ENCODE measurements around the gene HECTD2.
"Not testable (repeated sequence)": the region's sequence is repeated elsewhere in the genome, so short reads cannot be mapped to it uniquely, and the experiment has no call there.

Gene HECTD2

DNA sequence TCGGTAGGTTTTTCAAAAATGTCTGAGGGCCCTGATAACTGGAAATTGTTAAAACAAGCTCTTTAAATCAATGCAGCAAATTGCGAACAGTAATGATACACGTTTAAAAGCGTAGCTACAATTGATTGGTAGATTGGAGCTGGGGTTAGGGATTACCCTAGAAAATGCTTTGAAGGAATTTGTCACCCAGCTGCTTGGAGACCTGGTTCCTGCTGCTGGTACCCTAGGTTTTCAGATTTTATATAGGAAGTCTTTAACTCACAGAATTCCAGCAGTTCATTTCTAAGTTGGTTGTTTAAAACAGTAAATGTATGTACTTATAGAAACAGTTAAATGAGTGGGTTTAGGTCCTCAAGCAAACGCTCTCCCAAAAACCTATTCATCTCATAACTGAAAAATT is 1.5 kb downstream of the HECTD2 start:
- DNase-seq (ENCODE audit: low read depth in 1 of 2, low spot score in 1 of 2): no peak

DNA sequence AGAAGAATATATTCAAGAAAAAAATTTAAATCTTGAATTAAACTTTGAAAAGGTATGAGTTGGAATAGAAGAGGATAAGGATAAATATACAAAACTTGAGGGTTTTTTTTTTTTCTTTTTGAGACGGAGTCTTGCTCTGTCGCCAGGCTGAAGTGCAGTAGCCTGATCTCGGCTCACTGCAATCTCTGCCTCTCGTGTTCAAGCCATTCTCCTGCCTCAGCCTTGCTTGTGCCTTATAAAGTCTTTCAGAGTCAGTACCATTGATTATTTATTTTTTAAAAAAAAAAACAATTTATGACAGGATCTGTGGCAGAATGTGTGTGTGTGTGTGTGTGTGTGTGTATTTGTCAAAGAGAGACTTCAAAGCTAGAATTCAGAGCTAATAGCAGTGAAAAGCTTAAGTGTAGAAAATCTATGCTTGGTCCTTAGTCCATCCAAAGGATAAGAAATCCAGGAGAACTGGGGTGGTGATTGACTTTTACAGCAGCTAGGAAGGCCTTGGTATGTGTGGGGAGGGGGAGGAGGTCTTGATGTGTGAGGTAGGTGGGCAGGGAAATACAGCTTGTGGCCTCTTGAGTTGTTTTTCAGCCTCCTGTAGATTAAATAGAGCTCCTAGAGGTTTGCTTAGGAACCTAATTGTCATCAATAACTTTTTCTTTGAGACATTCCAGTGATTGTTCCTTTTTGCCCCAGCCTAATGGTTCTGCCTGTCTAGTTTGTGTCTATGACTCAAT is 2.4 kb downstream of the HECTD2 start:
- no peak for DNase-seq (ENCODE audit: low read depth in 1 of 2, low spot score in 1 of 2)

DNA sequence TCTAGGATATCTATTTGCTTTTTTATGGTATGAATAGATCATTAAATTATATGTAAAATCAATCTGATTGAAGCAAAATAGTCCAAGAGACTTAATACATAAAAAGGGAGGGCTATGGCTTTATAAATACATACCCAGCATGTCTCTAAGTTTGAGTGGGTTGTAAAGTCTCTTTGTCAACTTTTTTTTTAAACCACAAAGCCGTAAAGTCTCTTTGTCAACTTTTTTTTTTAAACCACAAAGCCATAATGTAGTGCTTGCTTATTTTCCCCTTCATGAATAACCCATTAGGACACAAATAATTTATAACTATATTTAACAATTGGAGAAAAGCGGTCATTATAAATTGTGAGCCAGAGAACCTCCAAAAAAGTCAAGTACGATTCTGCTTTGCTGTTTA is 5.7 kb downstream of the HECTD2 start:
- no peak for DNase-seq (ENCODE audit: low read depth in 1 of 2, low spot score in 1 of 2)

DNA sequence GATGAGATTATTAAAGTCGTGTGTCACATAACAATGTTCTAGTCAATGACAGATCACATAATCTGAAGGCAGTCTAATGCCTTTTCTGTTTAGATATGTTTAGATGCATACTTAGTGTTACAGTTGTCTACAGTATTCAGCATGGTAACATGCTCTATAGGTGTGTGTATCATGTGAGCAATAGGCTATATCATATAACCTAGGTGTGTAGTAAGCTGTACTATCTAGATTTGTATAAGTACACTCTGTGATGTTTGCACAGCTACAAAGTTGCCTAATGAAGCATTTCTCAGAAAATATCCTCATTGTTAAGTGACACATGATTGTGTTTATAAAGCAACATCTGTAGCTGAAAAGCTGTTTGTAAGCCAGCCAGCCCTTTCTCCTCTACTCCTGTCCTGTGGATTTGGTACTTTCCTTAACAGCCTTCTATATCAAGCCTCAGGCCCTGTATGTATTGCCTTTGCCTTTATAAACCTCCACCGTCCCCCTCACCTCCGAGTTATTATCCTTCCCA is 6.3 kb downstream of the HECTD2 start:
- DNase-seq (ENCODE audit: low read depth in 1 of 2, low spot score in 1 of 2): no peak

DNA sequence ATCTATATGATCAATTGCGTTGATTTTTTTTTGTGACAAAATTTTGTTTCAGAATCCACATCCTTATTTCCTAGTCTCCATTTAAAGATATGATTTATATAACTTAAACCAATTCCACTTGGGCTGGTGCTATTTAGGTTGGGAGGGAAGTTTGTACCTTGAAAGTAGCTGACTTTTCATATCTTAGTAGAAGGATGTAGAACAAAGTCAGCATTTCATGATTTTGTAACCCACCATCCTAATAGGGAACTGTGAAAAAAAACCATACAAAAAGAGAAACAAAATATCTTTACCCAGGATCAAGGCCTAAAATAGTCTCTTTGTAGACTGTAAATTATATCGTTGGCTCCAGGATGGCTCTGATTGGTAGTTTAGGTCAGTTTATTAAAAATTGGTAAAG is 8.3 kb downstream of the HECTD2 start:
- no peak for DNase-seq (ENCODE audit: low read depth in 1 of 2, low spot score in 1 of 2)

DNA sequence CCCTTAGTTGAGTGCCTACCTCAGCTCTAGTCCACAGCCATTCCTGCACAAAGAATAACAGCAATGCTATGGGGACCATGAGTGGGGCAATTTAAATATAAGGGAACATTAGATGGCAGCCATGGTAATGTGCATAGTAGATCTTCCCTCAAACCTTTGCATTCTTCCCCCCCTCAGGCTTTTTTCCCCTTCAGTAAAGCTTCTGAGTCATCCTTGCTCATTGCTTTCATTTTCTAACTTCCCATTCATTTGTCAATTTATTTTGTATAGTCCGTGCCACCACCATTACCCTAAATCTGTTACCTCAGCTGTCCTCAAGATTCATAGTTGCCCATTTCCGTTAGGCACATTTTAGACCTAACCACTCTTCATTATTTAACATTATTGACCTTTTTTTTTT is 10.7 kb downstream of the HECTD2 start:
- DNase-seq (ENCODE audit: low read depth in 1 of 2, low spot score in 1 of 2): no peak

DNA sequence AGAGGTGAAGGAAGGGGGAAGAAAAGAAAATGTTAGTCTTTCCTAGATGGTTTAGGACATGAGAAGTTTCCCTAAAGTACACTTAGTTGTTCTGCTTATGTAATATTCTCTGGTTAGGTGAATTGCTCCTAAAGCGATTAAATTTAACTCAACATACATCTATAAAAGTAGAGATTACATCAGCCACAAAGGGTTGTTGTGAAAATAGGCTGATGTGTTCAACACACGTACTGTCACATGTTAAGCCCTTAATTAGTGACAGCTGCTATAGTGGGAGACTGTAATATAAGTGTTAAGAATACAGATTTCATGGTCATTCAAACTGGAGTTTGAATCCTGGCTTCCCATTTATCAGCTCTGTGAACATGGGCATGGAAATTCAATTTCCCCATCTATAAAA is 12.8 kb downstream of the HECTD2 start:
- no peak for DNase-seq (ENCODE audit: low read depth in 1 of 2, low spot score in 1 of 2)

DNA sequence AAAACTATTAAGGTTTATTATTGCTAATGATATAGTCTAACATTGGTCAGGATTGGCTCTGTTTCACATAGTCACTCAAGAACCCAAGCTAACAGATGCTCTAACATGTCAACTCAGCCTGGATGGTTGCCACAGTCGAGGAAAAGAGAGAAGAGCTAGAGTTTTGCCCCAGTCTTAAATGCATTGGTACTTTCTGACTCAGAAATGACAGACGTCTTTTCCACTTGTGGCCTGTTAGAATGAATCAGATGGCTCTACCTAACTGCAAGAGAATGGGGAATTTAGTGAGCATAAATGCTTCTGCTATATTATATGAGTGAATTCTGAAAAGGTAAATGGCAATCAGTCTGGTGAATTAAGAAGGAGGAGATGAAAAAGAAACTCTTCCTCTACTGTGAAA is 13.9 kb downstream of the HECTD2 start:
- DNase-seq (ENCODE audit: low read depth in 1 of 2, low spot score in 1 of 2): no peak

DNA sequence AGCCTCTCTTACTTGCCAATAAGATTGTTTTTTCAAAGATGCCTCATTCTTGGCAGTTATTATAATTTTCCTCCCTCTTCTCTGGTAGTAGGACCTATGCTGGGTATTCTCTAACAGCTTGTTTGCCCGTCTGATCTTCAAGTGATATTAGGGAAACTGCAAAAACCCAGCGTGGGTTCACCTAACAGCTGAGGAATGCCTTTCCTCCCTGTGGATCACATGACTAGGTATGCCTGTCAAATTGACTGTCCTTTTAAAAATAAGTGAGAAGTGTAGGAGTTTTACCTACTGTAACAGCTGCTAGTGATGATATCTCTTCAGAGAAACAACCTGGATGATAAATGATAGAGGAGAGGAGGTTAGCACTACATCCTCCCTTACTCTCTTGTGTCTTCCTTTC is 22.0 kb downstream of the HECTD2 start:
- no peak for DNase-seq (ENCODE audit: low read depth in 1 of 2, low spot score in 1 of 2)

DNA sequence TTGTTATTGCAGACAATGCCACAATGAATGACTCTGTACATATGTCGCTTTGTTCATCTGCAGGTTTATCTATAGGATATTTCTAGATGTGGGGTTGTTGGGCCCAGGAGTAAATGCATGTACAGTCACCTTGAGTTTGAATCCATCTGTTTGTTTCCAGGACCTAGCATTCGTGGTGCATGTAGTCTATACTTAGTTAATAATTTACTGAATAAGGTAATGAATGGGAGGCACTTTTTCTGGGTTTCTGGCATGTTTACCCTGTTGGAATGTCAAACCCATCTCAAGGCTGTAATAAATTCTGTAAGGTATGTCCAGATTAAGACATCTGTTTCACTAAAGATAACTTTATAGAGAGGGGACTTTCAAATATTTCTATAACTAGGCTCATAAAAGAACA is 23.5 kb downstream of the HECTD2 start:
- DNase-seq (ENCODE audit: low read depth in 1 of 2, low spot score in 1 of 2): no peak

DNA sequence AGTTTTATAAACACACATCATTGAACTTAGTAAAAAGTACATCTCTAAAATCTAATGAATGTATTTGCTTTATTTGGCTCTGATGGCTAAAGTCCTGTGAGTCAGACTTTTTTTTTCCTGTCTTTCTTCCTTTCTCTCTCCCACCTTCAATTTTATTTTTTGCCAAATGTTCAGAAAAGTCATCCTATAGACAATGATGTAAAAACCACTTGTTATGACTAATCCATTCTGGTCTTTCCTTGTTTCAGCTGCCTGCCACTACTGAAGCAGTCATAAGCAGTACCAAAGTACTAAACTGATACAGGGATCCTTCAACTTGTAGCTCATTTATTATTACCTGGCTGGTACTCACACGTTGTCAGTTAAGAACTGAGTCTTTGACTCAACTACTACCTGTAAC is 23.9 kb downstream of the HECTD2 start:
- no peak for DNase-seq (ENCODE audit: low read depth in 1 of 2, low spot score in 1 of 2)

DNA sequence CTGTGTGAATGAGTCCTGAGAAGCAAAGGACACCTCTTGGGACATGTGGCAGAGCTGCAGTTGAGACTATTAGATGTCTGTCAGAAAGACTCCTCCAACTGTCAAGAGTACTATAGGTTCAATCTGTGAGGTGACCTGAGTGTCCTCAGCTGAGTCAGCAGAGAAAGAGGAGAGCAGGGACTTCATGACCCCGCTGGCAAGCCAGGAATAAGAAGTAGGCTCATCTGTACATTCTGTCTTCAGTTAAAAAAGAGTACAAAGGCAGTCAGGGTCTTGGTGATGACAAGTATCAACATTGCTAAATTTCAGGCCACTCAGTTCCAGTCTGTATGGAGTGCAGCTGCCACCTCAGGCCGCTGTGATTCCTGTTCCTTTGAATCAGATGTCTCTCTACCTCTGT is 25.1 kb downstream of the HECTD2 start:
- DNase-seq (ENCODE audit: low read depth in 1 of 2, low spot score in 1 of 2): no peak

DNA sequence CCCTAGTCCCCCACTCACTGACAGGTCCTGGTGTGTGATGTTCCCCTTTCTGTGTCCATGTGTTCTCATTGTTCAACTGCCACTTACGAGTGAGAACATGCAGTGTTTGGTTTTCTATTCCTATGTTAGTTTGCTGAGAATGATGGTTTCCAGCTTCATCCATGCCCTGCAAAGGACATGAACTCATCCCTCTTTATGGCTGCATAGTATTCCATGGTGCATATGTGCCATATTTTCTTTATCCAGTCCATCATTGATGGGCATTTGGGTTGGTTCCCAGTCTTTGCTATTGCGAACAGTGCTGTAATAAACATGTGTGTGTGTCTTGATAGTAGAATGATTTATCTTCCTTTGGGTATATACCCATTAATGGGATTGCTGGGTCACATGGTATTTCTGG is 28.1 kb downstream of the HECTD2 start:
- DNase-seq (ENCODE audit: low read depth in 1 of 2, low spot score in 1 of 2): not testable (repeated sequence)

DNA sequence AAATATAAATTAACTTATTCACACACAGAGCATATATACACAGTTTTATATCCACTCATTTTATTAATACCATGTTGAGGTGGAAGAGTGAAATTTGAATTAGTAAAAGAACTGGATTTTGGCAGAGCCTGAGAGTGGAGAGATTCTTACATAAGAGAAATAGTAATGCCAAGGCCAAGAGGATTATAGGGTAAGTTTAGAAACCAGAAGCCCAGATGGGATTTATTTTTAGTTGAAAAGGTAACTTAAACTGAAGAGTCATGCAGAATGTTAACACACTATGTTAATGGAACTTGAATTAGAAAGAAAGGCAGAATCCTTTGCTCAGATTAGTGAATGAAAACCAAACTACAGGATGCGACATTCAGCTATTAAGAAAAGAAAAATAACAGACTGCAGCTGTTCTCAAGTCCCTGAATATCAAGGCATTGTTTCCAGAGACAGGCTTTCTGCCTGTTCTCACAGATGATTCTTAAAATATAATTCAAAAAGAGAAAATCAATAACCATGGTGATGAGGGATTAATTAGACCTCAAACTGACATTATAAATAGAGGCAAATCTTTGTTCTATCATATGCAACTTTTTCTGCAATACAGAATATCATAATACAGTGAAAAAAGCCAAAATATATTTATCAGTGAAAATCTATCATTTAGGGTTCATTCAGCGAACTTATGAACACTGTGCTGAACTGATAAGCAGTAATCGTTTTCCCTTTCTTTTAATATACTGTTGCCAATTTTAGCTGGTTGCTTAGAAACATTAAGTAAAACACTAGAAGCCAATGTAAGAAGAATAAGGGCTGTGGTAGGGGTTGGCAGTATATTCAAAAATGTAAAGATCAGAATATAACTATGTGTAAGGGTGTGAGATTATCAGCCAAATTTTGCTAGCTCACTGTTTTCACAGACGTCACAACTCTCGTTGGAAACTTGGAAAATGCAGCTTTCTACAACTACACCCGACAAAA is 34.4 kb downstream of the HECTD2 start:
- DNase-seq (ENCODE audit: low read depth in 1 of 2, low spot score in 1 of 2): no peak

DNA sequence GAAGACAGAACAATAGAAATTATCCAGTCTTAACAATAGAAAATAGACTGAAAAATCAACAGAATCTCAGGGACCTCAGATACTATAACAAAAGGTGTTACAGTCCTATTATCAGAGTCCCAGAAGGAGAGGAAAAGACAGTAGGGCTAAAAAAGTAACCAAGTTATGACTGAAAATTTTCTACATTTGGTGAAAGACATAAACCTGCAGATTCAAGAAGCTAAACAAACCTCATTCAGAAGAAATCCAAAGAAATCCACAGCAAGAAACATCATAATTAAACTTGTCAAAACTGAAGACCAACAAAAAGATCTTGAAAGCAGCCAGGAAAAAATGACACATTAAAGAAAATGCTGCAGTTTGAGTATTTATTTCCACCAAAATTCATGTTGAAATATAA is 41.9 kb downstream of the HECTD2 start:
- DNase-seq (ENCODE audit: low read depth in 1 of 2, low spot score in 1 of 2): no peak

DNA sequence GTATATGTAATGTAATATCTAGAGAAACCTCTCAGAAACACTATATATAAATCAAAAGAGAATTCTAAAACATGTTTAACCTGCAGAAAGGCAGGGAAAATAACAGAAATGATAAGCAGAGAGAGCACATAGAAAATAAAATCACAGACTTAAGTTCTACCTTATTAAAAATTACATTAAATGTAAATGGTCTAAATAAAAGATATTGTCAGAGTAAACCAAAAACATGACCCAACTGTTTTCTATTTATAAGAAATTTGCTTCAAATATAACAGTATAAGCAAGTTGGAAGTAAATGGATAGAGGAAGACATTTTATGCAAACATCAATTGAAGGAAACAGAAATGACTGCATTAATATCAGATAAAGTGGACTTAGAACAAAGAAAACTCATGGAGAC is 43.4 kb downstream of the HECTD2 start:
- DNase-seq (ENCODE audit: low read depth in 1 of 2, low spot score in 1 of 2): no peak

DNA sequence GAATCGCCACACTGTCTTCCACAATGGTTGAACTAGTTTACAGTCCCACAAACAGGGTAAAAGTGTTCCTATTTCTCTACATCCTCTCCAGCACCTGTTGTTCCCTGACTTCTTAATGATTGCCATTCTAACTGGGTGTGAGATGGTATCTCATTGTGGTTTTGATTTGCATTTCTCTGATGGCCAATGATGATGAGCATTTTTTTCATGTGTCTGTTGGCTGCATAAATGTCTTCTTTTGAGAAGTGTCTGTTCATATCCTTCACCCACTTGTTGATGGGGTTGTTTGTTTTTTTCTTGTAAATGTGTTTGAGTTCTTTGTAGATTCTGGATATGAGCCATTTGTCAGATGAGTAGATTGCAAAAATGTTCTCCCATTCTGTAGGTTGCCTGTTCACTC is 45.0 kb downstream of the HECTD2 start:
- DNase-seq (ENCODE audit: low read depth in 1 of 2, low spot score in 1 of 2): not testable (repeated sequence)

DNA sequence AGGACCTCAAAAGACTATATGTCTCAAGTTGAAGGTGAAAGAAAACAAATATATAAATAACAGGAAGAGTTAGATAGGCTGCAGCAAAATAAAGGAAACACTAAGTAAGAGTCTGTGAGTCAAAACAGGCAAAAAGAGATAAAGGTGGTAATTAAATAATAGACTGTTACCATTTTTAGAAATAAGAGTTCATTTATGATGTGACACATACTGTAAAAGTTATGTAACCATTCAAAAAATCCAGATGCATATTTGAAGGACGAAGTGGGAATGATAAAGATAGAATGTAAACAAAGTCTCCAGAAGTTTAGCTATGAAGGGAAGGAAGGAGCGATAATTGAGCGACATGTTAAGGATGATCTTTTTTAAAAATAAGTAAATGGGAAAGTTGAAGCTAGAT is 50.5 kb downstream of the HECTD2 start:
- no peak for DNase-seq (ENCODE audit: low read depth in 1 of 2, low spot score in 1 of 2)

DNA sequence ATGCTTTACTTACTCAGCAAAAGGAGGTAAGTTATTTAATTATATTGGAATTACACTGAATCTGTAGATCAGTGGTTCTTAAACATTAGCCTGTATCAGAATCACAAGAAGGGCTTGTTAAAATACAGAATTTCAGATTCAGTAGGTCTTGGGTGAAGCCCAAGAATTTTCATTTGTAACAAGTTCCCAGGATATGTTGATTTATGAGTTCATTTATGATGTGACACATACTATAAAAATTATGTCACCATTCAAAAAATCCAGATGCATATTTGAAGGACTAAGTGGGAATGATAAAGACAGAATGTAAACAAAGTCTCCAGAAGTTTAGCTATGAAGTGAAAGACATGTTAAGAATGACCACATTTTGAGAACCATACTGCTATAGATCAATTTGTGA is 52.3 kb downstream of the HECTD2 start:
- no peak for DNase-seq (ENCODE audit: low read depth in 1 of 2, low spot score in 1 of 2)

DNA sequence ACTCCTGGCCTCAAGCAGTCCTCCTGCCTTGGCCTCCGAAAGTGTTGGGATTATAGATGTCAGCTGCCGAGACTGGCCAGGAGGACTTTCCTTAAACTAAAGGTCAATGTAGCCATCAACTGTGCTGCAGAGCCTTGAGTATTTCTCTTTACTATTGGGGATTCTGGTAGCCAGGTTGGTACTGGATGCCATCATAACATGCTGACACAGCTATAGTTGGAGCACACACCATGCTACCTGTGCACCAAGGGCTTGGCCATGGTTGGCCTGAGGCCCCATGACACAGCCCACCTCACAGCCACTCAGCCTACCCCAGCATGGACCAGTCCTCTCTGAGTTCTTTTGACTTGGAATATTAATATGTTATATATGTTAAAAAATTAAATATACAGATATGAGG is 54.4 kb downstream of the HECTD2 start:
- DNase-seq (ENCODE audit: low read depth in 1 of 2, low spot score in 1 of 2): no peak

DNA sequence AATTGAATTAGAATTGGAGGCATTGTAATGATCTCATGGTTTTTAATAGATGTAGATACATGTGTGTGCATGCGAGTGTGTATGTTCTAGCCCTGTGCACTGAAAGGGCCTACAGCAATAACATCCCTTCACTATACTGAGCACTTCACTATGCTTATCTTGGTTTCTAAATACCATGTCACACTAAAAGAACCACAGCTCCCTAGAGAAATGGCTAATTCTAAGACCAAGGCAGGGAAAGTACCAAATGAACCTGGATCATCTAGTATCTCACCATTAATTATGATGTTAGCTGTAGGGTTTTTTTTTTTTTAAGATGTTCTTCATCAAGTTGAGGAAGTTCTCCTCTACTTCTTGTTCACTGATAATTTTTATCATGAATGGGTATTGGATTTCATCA is 55.1 kb downstream of the HECTD2 start:
- DNase-seq (ENCODE audit: low read depth in 1 of 2, low spot score in 1 of 2): no peak

DNA sequence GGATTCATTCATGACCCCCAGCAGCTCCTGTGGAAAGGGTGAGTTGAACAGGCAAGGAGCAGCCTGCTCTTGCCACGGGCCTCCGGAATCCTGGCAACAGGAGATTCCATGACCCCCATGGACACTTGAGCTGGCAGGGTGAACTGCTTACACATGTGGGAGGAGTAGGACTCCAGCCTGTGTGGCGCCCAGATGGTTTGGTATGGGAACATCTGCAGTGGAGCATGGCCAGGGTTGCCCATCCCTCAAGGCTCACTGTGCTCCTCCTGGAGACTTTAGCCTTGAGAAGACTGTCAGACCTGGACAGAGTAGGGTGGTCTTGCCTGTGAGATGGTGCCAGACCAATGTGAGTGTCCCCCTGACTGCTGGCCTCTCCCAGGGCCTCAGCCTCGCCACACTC is 57.0 kb downstream of the HECTD2 start:
- no peak for DNase-seq (ENCODE audit: low read depth in 1 of 2, low spot score in 1 of 2)

Measured in activated T-helper 1 cell treated with anti-CD3 and anti-CD28 coated beads, Interleukin-2, amount 50 U/mL, for 16 hours (primary cell).